ENCODE data around the gene SLC22A7.

Gene SLC22A7

GRCh38 chr6:43292341-43292740 is 5.7 kb upstream of the SLC22A7 start:
- TF ChIP-seq USF1 (IDR thresholded peaks at IDR 0.05) (no peak), YY1 (IDR thresholded peaks at IDR 0.05; ENCODE audit: low read depth) (no peak), TEAD4 (IDR thresholded peaks at IDR 0.05) (no peak), MAX (IDR thresholded peaks at IDR 0.05) (no peak), RAD21 (IDR thresholded peaks at IDR 0.05; ENCODE audit: low read depth) (no peak), TAF1 (IDR thresholded peaks at IDR 0.05; ENCODE audit: low read depth) (no peak), TCF12 (IDR thresholded peaks at IDR 0.05; ENCODE audit: low read depth) (no peak), NFIC (IDR thresholded peaks at IDR 0.05) (no peak), REST (IDR thresholded peaks at IDR 0.05; ENCODE audit: low read depth) (no peak)

GRCh38 chr6:43292763-43293318 is 5.2 kb upstream of the SLC22A7 start:
- TF ChIP-seq CREB1 (IDR thresholded peaks at IDR 0.05; ENCODE audit: low read depth) (no peak), EGR1 (IDR thresholded peaks at IDR 0.05) (no peak), FOXM1 (IDR thresholded peaks at IDR 0.05; ENCODE audit: borderline replicate concordance, low read depth) (no peak), TCF12 (IDR thresholded peaks at IDR 0.05; ENCODE audit: low read depth) (no peak), ZBTB7A (IDR thresholded peaks at IDR 0.05; ENCODE audit: low read depth) (no peak), MAX (IDR thresholded peaks at IDR 0.05) (no peak), USF1 (IDR thresholded peaks at IDR 0.05) (no peak), CEBPB (IDR thresholded peaks at IDR 0.05) (no peak), TEAD4 (IDR thresholded peaks at IDR 0.05) (no peak), EP300 (IDR thresholded peaks at IDR 0.05; ENCODE audit: borderline replicate concordance) (no peak), YY1 (IDR thresholded peaks at IDR 0.05; ENCODE audit: low read depth) (no peak), REST (IDR thresholded peaks at IDR 0.05; ENCODE audit: low read depth) (no peak), NFIC (IDR thresholded peaks at IDR 0.05) (no peak), RAD21 (IDR thresholded peaks at IDR 0.05; ENCODE audit: low read depth) (no peak), TAF1 (IDR thresholded peaks at IDR 0.05; ENCODE audit: low read depth) (no peak)

GRCh38 chr6:43293698-43294097 is 4.4 kb upstream of the SLC22A7 start:
- TF ChIP-seq TEAD4 (IDR thresholded peaks at IDR 0.05) (no peak), FOXM1 (IDR thresholded peaks at IDR 0.05; ENCODE audit: borderline replicate concordance, low read depth) (no peak), EP300 (IDR thresholded peaks at IDR 0.05; ENCODE audit: borderline replicate concordance) (no peak), USF1 (IDR thresholded peaks at IDR 0.05) (no peak), TCF12 (IDR thresholded peaks at IDR 0.05; ENCODE audit: low read depth) (no peak), RAD21 (IDR thresholded peaks at IDR 0.05; ENCODE audit: low read depth) (no peak), YY1 (IDR thresholded peaks at IDR 0.05; ENCODE audit: low read depth) (no peak), TAF1 (IDR thresholded peaks at IDR 0.05; ENCODE audit: low read depth) (no peak), REST (IDR thresholded peaks at IDR 0.05; ENCODE audit: low read depth) (no peak), CREB1 (IDR thresholded peaks at IDR 0.05; ENCODE audit: low read depth) (no peak), CEBPB (IDR thresholded peaks at IDR 0.05) (no peak), MAX (IDR thresholded peaks at IDR 0.05) (no peak), NFIC (IDR thresholded peaks at IDR 0.05) (no peak), ZBTB7A (IDR thresholded peaks at IDR 0.05; ENCODE audit: low read depth) (no peak), EGR1 (IDR thresholded peaks at IDR 0.05) (no peak)

- TF ChIP-seq TEAD4 (IDR thresholded peaks at IDR 0.05) (no peak), FOXM1 (IDR thresholded peaks at IDR 0.05; ENCODE audit: borderline replicate concordance, low read depth) (no peak), EP300 (IDR thresholded peaks at IDR 0.05; ENCODE audit: borderline replicate concordance) (no peak), NFIC (IDR thresholded peaks at IDR 0.05) (no peak), USF1 (IDR thresholded peaks at IDR 0.05) (no peak), REST (IDR thresholded peaks at IDR 0.05; ENCODE audit: low read depth) (no peak), CREB1 (IDR thresholded peaks at IDR 0.05; ENCODE audit: low read depth) (no peak)
These were observed 3.5 kb upstream of the SLC22A7 start for GRCh38 chr6:43294536-43294935.

Measured in Ishikawa (cell line).